NCI-H128 (cell line): Measurements from ENCODE around the gene TRIM28.

ENCODE experiments used
- DNase-seq: peaks from one replicate; lab custom pipeline; 2025; ENCODE audit not compliant: unreplicated experiment; lab: John Stamatoyannopoulos, UW

Gene TRIM28

GRCh38 chr19:58547323-58548312 lies 3.8 kb downstream of the TRIM28 start:
- DNase-seq = no peak

GRCh38 chr19:58548859-58549663 lies 5.2 kb downstream of the TRIM28 start:
- DNase-seq = no peak

- no peak for DNase-seq
These were observed 5.9 kb downstream of the TRIM28 start for GRCh38 chr19:58549664-58550361.

- DNase-seq = no peak
These were observed 6.7 kb downstream of the TRIM28 start for GRCh38 chr19:58550362-58551122.

GRCh38 chr19:58551123-58551497 lies 7.2 kb downstream of the TRIM28 start:
- no peak for DNase-seq

- DNase-seq = no peak
These were observed 8.0 kb downstream of the TRIM28 start for GRCh38 chr19:58551577-58552471.

GRCh38 chr19:58552655-58553054 lies 8.8 kb downstream of the TRIM28 start:
- DNase-seq = no peak

GRCh38 chr19:58553799-58554493 lies 10.1 kb downstream of the TRIM28 start:
- no peak for DNase-seq

- DNase-seq = no peak
These were observed 10.9 kb downstream of the TRIM28 start, which contains the start of gene CHMP2A for GRCh38 chr19:58554494-58555368. Gene CHMP2A, minus strand, starts transcription at chr19:58555105. Its CDS starts 893 bp downstream, at chr19:58554212.

- DNase-seq = no peak
These were observed 11.6 kb downstream of the TRIM28 start for GRCh38 chr19:58555369-58555885.

GRCh38 chr19:58555920-58556621 lies 12.2 kb downstream of the TRIM28 start:
- no peak for DNase-seq

- no peak for DNase-seq
These were observed 12.9 kb downstream of the TRIM28 start for GRCh38 chr19:58556622-58557220.

GRCh38 chr19:58557221-58558065 lies 13.6 kb downstream of the TRIM28 start:
- no peak for DNase-seq

- no peak for DNase-seq
These were observed 14.3 kb downstream of the TRIM28 start, which contains the start of gene UBE2M for GRCh38 chr19:58558066-58558622. Gene UBE2M, minus strand, starts transcription at chr19:58558611. Its CDS starts 230 bp downstream, at chr19:58558381.

GRCh38 chr19:58558623-58559274 lies 14.9 kb downstream of the TRIM28 start:
- DNase-seq = no peak
